GM12872 (cell line): ENCODE data around the gene AKIRIN2.

Source experiments
- CTCF ChIP-seq: IDR thresholded peaks from 3 replicates; pipeline ENCODE4 v1.5.1; 2011; ENCODE audit warnings: low read depth, mild to moderate bottlenecking, low read length, moderate library complexity; ENCODE audit not compliant: insufficient read depth

AKIRIN2 gene

GRCh38 chr6:87630746-87631145 is 71.3 kb downstream of the AKIRIN2 start:
- TF ChIP-seq CTCF: no peak

GRCh38 chr6:87628881-87629280 is 73.2 kb downstream of the AKIRIN2 start:
- TF ChIP-seq CTCF: no peak

- TF ChIP-seq CTCF: no peak
These were observed 73.6 kb downstream of the AKIRIN2 start for GRCh38 chr6:87628424-87628823.
